Stimulated activated CD8-positive, alpha-beta memory T cell treated with anti-CD3 and anti-CD28 coated beads, Interleukin-15, amount 100 ng/mL, for 24 hours (primary cell): Measurements from ENCODE around the gene MOXD1.

ENCODE experiments used
- DNase-seq: peaks from one replicate; pipeline ENCODE4 v3.0.0-alpha.2; 2020; ENCODE audit warnings: low read depth

The MOXD1 gene

DNA sequence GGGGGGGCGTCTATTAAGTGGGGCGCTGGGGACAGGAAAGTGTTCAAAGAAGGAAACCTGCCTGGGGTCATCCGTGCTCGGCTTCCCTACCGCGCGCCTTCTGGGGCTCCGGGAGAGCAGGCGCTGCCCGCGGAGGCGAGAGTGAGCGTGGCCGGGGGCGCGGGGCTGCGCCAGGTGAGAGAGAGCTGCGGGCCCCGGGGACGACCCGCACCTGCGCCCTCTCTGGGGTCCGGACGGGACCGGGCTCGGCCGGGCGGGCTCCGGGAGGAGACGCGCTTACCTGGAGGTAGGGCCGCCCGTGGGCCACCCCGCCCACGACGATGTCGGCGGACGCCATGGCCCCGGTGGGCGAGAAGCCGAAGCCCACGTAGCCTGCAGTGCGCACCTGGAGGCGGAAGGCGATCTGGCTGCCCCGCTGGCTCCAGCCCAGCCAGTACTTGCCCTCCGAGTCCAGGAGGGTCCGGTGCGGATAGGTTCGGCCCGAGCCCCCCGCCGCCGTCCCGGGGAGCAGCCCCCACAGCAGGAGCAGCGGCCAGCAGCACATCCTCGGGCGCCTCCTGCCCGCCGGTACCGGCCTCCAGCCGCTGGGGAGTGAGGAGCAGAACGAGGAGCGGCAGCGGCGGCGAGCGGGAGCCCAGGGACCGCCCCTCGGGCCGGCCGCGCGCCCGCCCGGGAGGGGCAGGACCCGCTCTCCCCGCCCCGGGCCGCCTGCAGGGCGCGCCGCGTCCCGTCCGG, at the start of gene MOXD1:
MOXD1 (minus strand) TSS at position 593 of the 735 bp plus-strand sequence; CDS start at position 544, 49 bp downstream.
- DNase-seq = no peak

DNA sequence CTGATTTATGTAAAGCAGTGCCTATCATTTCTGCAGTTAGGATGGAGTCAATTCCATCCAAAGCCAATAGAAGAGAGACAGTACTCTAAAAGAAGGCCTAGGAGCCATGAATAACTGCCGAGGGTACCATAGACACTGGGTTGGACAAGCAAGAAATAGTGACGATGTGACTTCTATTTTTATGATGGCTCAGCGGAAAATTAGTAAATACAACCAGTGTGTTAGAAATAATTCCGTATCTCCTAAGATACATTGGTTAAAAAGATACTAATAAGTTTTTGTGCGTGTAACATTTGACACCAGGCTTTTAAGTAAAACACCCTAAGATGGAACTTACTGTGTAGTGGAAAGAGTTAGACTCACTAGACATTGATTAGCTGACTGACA, 45.6 kb upstream of the MOXD1 start:
- no peak for DNase-seq

DNA sequence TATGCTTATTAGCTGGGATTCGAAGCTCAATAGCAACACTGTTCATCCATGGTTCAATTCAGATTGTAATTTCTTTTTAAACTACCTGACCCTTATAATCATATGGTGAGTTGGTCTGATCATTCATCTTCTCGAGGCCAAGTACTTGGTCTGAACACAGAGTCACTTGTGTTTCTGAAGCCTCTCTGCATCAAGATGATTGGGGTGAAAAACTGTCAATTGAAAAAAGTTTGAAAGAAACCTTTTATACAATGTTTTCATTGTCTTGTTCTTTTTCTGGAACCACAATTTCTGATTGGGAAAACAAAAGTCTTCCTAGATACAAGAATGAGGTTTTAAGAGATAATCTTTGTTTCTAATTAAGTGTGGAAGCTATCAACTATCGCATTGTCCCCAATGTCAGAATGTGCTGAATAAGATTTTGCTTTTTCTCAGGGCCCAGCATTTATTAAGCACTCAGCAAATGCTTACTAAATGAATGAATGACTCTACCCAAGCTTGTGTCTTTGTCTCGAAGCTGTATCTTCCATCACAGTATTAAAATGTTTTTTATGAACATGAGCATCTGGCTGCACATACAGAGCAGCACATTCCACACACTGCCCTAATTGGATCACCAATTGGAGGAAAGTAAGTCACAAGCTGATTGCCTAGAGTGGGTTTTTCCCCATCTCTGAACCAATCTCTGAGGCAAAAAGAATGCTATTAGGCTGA, 45.0 kb upstream of the MOXD1 start:
- DNase-seq = no peak

DNA sequence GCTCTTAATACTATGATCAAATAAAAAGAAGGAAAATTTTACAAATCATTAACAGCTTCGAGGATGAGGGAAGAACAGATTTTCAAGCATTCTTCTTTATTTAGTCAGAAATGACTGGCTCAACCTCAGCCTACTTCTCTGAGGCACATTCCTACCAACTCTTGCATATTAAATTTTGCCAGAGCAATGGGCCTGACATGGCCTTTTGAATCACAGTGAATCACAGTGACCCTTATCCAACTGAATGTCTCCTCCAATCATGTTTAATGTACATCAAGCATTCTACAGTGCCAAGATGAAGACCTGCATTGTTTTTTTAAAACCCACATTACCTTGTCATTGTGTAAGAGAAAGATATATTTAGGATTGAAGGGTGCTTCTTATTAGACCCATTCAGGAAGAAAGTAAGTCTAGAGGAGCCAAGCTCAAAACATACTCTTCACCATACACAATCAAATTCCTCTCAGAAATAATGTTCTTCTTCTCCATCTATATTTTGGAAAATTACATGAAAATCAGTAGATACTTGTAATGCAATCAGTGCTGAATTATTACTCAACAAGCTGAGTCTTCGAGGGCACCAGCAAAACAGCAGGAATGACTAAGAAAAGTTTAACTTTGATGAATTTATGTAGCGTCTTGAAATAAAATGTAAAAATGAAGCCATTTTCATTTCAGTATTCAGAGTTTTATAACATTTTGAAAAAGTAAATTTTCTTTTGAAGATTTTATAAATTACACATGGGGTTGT, 44.1 kb upstream of the MOXD1 start:
- no peak for DNase-seq

GRCh38 chr6:132443206-132443605, 41.9 kb upstream of the MOXD1 start:
- no peak for DNase-seq

DNA sequence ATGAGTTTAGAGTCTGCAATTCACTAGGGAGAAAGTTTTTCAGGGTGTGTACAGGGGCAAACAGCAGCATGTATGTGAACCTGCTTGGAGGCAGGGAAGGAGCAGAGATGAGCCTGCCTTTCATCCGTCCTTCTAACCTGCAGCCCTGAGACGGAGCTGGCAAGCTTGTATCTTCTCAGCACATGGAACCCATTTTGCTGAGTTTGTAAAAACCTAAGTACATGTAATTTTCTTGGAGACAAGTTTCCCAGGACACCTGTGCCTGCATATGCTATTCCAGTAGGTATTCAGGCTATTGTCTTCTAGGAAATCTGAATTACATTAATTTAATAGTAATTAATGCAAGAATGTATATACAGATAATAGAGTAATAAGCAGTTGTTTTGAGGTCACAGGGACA, 28.8 kb upstream of the MOXD1 start:
- DNase-seq = no peak

DNA sequence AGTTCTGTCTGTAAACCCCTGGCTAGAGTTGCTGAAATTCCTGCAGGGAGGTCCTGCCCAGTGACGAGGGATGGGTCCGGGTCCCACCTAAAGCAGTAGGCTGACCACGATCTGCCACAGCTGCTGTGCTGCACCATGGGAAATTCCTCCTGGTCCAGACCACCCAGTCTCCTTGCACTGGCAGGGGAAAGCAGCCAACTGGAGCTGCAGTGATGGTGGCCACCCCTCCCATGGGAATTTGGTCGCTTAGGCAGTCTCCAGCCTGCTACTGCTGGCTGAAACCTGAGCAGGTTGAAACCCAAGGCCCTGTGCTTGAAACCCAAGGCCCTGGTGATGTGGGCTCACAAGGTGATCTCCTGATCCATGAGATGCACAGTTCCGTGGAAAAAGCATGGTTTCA, 23.9 kb upstream of the MOXD1 start:
- no peak for DNase-seq

DNA sequence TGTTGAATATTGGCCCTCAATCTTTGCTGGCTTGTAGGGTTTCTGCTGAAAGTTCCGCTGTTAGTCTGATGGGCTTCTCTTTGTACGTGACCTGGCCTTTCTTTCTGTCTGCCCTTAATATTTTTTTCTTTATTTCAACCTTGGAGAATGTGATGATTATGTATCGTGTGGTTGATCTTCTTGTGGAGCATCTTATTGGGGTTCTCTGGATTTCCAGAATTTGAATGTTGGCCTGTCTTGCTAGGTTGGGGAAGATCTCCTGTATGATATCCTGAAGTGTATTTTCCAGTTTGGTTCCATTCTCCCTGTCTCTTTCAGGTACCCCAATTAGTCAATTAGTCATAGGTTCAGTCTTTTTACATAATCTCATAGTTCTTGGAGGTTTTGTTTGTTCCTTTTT, 22.6 kb upstream of the MOXD1 start:
- DNase-seq = no peak

DNA sequence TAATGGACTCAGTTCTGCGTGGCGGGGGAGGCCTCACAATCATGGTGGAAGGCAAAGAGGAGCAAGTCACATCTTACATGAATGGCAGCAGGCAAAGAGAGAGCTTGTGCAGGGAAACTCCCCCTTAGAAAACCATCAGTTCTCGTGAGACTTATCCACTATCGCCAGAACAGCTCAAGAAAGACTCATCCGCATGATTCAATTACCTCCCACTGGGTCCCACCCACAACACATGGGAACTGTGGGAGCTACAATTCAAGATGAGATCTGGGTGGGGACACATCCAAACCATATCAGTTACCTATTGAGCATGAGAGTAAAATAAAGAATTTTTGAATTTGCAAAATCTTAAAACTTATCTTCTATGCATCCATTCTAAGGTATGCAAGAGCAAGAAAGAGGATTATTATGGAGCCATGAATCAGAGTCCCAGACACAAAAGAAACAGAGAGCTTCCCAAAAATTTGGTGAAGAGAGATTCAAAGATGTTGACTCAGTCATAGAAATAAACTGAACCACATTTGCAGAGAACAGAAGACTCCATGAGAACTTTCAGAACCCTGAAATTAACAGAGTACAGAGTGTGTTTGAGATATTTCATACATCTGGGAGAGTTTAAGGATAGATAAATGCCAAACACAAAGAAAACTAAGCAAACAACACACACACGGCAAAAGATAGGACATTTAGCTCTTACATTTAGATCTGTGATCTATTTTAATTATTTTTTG, 17.1 kb upstream of the MOXD1 start:
- DNase-seq = no peak

- DNase-seq = no peak
Observed at GRCh38 chr6:132414761-132415160, 13.5 kb upstream of the MOXD1 start.

GRCh38 chr6:132414322-132414721, 13.0 kb upstream of the MOXD1 start:
- no peak for DNase-seq

GRCh38 chr6:132413499-132413802, 12.2 kb upstream of the MOXD1 start:
- no peak for DNase-seq

DNA sequence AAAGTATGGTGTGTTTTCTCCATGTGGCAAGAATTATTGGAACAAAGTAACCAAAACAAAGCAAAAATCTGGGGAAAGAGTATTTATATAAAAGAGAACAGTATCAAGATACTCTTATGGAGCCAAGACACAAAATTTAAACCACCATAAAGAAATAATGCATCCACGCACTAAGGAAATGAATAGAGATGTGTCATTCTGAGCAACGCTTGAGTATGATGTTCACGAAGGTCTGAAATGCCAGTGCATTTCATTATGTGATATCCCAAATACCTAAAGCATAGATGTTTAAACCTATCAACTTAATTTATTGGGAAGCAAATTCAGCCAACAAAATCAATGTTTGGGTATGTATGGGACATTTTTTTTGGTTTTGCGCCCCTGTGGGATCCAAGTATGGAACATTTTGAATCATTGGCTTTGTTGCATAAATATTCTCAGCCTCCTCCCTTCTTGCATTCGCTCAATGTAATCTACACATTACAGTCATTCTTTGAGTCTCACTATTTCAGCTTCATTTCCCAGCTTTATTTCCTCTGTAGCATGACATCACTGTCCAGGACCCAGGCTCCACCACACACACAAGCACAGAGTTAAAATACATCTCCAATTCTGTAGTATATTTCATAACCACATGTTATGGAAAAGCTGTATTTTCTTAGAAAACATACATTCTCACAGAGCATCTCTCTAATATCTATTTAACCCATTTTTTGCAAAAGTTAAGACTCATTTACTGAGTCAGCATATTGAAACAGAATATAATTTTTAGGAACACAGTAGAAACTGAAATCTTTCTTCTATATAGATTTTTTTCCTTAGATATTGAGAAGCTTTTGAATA, 11.6 kb upstream of the MOXD1 start:
- DNase-seq = no peak

DNA sequence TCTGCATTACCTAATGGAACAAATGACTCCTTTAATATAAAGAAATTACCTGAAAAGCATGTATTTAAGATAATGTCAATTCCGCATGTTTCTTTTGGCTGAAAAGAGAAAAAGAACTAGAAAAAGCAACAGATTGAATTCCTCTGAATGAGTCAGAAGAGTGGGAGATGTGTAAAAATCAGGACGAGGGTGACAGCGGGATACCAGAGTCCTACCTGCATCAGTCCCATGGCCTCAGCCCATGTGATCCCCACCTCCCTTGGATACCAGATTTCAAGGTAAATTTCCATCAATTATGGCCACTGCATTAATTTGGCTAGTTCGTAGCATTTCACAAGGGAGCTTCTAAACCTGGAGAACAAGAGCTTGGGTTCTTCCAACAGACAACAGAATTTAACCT, 10.0 kb upstream of the MOXD1 start:
- DNase-seq = no peak

- no peak for DNase-seq
Observed at GRCh38 chr6:132410830-132411229, 9.6 kb upstream of the MOXD1 start.

GRCh38 chr6:132405143-132405915, 4.1 kb upstream of the MOXD1 start:
- DNase-seq = no peak

DNA sequence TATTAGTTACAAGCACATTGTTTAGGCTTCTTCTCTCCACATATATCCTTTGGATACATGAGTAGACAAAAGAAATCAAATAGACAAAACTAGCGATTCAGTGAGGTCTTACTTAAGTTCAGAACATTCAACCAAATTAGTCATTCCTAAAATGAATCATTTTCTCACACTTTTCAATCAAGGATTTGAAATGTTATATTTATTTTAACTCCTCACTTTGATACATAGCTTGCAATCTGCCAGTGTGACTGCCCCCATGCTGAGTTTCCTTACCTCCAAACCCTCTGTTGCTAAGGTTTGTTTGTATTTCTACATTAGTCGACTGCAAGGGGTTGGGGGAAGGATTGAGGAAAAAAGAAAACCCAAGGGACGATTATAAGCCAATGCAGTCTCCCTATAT, 3.5 kb upstream of the MOXD1 start:
- DNase-seq = no peak

DNA sequence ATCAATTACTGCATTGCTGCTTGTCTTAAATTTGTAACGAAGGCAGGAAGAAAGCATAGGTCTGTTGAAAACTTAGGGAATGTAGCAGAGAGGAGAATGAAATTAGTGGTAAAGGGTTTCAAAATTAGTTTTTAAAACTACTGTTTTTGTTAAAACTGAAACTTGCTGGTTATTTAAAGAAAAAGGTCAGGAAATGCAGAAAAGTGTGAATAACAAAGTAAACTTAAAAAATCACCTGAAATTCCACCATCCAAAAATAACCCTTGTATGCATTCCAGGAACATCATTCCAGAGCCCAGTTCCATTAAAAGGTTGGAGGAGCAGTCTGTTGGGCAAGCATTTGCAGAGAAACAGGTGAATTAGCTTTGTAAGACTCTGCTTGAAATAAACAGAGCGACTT, 3.1 kb upstream of the MOXD1 start:
- no peak for DNase-seq

- no peak for DNase-seq
Observed at GRCh38 chr6:132401618-132402285, 477 bp upstream of the MOXD1 start.

- DNase-seq = no peak
Observed at GRCh38 chr6:132400555-132400882, 756 bp downstream of the MOXD1 start.
